ENCODE data around the gene RPS27L.
"Not testable (repeated sequence)": the region's sequence is repeated elsewhere in the genome, so short reads cannot be mapped to it uniquely, and the experiment has no call there.

RPS27L gene

DNA sequence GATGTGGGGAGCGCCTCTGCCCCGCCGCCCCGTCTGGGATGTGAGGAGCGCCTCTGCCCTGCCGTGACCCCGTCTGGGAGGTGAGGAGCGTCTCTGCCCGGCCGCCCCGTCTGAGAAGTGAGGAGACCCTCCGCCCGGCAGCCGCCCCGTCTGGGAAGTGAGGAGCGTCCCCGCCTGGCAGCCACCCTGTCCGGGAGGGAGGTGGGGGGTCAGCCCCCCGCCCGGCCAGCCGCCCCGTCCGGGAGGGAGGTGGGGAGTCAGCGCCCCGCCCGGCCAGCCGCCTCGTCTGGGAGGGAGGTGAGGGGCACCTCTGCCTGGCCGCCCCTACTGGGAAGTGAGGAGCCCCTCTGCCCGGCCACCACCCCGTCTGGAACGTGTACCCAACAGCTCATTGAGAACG is 58.4 kb downstream of the RPS27L start:
- not testable (repeated sequence) for DNase-seq (ENCODE audit: low spot score)

Measured in left forelimb (tissue), 1 donor.